ENCODE results near the gene GOLGA6L2.

DNA sequence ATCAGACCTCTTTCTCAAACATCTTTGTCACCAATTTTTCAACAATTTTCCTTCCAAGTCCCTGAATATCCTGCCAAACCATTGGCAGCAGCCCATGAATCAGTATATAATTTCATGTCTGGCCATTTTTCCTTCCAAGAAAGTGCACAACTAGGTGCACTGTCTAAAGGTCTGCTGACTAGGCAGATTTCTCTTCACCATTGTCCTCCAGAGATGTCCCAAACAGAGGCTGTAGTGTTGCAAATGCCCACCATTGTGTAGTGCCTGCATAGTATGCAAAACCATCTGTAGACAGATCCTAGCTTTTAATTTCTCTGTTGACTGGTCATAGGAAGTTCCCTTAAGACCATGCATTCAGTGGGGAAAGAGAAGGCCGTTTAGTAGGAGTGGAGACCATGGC is 25.0 kb upstream of the GOLGA6L2 start:
- TF ChIP-seq ATF1 (CRISPR knock-in tag; IDR thresholded peaks at IDR 0.05): no peak
- TF ChIP-seq, protein P1, sequence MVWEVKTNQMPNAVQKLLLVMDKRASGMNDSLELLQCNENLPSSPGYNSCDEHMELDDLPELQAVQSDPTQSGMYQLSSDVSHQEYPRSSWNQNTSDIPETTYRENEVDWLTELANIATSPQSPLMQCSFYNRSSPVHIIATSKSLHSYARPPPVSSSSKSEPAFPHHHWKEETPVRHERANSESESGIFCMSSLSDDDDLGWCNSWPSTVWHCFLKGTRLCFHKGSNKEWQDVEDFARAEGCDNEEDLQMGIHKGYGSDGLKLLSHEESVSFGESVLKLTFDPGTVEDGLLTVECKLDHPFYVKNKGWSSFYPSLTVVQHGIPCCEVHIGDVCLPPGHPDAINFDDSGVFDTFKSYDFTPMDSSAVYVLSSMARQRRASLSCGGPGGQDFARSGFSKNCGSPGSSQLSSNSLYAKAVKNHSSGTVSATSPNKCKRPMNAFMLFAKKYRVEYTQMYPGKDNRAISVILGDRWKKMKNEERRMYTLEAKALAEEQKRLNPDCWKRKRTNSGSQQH (CRISPR knock-in tag; IDR thresholded peaks at IDR 0.05; ENCODE audit: low read depth): no peak
- TF ChIP-seq, protein P2, sequence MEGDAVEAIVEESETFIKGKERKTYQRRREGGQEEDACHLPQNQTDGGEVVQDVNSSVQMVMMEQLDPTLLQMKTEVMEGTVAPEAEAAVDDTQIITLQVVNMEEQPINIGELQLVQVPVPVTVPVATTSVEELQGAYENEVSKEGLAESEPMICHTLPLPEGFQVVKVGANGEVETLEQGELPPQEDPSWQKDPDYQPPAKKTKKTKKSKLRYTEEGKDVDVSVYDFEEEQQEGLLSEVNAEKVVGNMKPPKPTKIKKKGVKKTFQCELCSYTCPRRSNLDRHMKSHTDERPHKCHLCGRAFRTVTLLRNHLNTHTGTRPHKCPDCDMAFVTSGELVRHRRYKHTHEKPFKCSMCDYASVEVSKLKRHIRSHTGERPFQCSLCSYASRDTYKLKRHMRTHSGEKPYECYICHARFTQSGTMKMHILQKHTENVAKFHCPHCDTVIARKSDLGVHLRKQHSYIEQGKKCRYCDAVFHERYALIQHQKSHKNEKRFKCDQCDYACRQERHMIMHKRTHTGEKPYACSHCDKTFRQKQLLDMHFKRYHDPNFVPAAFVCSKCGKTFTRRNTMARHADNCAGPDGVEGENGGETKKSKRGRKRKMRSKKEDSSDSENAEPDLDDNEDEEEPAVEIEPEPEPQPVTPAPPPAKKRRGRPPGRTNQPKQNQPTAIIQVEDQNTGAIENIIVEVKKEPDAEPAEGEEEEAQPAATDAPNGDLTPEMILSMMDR (CRISPR knock-in tag; IDR thresholded peaks at IDR 0.05): no peak
- TF ChIP-seq, protein P3, sequence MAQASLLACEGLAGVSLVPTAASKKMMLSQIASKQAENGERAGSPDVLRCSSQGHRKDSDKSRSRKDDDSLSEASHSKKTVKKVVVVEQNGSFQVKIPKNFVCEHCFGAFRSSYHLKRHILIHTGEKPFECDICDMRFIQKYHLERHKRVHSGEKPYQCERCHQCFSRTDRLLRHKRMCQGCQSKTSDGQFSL (CRISPR knock-in tag; IDR thresholded peaks at IDR 0.05): no peak
- no peak for TF ChIP-seq KDM1A (CRISPR knock-in tag; IDR thresholded peaks at IDR 0.05)
- TF ChIP-seq, protein P4, sequence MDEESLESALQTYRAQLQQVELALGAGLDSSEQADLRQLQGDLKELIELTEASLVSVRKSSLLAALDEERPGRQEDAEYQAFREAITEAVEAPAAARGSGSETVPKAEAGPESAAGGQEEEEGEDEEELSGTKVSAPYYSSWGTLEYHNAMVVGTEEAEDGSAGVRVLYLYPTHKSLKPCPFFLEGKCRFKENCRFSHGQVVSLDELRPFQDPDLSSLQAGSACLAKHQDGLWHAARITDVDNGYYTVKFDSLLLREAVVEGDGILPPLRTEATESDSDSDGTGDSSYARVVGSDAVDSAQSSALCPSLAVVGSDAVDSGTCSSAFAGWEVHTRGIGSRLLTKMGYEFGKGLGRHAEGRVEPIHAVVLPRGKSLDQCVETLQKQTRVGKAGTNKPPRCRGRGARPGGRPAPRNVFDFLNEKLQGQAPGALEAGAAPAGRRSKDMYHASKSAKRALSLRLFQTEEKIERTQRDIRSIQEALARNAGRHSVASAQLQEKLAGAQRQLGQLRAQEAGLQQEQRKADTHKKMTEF (CRISPR knock-in tag; IDR thresholded peaks at IDR 0.05): no peak
- TF ChIP-seq, protein P5, sequence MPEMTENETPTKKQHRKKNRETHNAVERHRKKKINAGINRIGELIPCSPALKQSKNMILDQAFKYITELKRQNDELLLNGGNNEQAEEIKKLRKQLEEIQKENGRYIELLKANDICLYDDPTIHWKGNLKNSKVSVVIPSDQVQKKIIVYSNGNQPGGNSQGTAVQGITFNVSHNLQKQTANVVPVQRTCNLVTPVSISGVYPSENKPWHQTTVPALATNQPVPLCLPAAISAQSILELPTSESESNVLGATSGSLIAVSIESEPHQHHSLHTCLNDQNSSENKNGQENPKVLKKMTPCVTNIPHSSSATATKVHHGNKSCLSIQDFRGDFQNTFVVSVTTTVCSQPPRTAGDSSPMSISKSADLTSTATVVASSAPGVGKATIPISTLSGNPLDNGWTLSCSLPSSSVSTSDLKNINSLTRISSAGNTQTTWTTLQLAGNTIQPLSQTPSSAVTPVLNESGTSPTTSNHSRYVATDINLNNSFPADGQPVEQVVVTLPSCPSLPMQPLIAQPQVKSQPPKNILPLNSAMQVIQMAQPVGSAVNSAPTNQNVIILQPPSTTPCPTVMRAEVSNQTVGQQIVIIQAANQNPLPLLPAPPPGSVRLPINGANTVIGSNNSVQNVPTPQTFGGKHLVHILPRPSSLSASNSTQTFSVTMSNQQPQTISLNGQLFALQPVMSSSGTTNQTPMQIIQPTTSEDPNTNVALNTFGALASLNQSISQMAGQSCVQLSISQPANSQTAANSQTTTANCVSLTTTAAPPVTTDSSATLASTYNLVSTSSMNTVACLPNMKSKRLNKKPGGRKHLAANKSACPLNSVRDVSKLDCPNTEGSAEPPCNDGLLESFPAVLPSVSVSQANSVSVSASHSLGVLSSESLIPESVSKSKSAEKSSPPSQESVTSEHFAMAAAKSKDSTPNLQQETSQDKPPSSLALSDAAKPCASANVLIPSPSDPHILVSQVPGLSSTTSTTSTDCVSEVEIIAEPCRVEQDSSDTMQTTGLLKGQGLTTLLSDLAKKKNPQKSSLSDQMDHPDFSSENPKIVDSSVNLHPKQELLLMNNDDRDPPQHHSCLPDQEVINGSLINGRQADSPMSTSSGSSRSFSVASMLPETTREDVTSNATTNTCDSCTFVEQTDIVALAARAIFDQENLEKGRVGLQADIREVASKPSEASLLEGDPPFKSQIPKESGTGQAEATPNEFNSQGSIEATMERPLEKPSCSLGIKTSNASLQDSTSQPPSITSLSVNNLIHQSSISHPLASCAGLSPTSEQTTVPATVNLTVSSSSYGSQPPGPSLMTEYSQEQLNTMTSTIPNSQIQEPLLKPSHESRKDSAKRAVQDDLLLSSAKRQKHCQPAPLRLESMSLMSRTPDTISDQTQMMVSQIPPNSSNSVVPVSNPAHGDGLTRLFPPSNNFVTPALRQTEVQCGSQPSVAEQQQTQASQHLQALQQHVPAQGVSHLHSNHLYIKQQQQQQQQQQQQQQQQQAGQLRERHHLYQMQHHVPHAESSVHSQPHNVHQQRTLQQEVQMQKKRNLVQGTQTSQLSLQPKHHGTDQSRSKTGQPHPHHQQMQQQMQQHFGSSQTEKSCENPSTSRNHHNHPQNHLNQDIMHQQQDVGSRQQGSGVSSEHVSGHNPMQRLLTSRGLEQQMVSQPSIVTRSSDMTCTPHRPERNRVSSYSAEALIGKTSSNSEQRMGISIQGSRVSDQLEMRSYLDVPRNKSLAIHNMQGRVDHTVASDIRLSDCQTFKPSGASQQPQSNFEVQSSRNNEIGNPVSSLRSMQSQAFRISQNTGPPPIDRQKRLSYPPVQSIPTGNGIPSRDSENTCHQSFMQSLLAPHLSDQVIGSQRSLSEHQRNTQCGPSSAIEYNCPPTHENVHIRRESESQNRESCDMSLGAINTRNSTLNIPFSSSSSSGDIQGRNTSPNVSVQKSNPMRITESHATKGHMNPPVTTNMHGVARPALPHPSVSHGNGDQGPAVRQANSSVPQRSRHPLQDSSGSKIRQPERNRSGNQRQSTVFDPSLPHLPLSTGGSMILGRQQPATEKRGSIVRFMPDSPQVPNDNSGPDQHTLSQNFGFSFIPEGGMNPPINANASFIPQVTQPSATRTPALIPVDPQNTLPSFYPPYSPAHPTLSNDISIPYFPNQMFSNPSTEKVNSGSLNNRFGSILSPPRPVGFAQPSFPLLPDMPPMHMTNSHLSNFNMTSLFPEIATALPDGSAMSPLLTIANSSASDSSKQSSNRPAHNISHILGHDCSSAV (CRISPR knock-in tag; IDR thresholded peaks at IDR 0.05; ENCODE audit: borderline replicate concordance): no peak
- no peak for TF ChIP-seq ZNF12 (CRISPR knock-in tag; IDR thresholded peaks at IDR 0.05)
- TF ChIP-seq TCF12 (IDR thresholded peaks at IDR 0.05): no peak
- TF ChIP-seq TCF12 (CRISPR knock-in tag; IDR thresholded peaks at IDR 0.05): no peak
- no peak for TF ChIP-seq TBP (CRISPR knock-in tag; IDR thresholded peaks at IDR 0.05)
- TF ChIP-seq MXI1 (IDR thresholded peaks at IDR 0.05; ENCODE audit: borderline replicate concordance, low read depth, low read length): no peak
- no peak for TF ChIP-seq MYNN (CRISPR knock-in tag; IDR thresholded peaks at IDR 0.05; ENCODE audit: low read depth)
- TF ChIP-seq MAFG (CRISPR knock-in tag; IDR thresholded peaks at IDR 0.05): no peak

Measured in HepG2 (cell line).